Measurements from ENCODE around the gene CBARP.

Gene CBARP, protein sequence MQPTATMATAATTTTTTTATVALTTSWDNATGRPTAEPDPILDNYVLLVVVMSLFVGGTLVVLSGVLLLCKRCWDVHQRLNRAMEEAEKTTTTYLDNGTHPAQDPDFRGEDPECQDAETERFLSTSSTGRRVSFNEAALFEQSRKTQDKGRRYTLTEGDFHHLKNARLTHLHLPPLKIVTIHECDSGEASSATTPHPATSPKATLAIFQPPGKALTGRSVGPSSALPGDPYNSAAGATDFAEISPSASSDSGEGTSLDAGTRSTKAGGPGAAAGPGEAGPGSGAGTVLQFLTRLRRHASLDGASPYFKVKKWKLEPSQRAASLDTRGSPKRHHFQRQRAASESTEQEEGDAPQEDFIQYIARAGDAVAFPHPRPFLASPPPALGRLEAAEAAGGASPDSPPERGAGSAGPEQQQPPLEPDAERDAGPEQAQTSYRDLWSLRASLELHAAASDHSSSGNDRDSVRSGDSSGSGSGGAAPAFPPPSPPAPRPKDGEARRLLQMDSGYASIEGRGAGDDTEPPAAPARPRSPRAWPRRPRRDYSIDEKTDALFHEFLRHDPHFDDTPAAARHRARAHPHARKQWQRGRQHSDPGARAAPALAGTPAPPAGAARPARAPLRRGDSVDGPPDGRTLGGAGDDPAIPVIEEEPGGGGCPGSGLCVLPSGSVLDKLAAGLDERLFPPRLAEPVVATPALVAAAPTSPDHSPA

DNA sequence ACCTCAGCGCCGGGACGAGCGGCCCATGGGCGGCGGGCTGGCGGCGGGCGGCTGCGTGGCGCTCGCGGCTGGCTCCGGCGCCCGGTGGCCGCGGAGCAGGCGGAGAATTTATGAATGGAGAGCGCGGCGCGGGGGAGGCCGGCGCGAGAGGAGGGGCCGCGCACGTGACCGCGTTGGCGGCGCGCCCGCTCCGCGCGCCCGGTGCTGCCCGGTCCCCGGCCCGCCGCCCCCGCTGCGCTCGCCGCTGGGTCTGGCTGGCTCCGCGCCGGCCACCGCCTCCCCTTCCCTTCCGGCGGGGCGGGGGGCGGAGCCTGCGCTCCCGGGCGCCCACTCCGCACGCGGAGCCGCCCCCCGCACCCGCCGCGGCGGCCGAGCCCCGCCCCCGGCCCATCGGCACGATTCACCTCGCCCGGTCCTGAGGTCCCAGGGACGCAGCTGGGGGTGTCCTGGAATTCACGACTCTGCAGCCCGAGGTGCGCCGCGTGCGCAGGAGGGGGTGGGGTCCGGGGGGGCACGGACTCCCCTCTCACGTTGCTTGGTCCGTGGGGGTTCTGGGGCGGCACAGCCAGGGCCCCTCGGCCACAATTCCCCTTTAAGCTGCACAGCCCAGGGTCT lies at the start of gene CBARP:
Gene CBARP (minus strand): TSS at position 252 of the 615 bp plus-strand sequence. CDS start 1,905 bp downstream, outside the sequence.
- DNase-seq = peak; percentile 28 to 54 (median 54)

DNA sequence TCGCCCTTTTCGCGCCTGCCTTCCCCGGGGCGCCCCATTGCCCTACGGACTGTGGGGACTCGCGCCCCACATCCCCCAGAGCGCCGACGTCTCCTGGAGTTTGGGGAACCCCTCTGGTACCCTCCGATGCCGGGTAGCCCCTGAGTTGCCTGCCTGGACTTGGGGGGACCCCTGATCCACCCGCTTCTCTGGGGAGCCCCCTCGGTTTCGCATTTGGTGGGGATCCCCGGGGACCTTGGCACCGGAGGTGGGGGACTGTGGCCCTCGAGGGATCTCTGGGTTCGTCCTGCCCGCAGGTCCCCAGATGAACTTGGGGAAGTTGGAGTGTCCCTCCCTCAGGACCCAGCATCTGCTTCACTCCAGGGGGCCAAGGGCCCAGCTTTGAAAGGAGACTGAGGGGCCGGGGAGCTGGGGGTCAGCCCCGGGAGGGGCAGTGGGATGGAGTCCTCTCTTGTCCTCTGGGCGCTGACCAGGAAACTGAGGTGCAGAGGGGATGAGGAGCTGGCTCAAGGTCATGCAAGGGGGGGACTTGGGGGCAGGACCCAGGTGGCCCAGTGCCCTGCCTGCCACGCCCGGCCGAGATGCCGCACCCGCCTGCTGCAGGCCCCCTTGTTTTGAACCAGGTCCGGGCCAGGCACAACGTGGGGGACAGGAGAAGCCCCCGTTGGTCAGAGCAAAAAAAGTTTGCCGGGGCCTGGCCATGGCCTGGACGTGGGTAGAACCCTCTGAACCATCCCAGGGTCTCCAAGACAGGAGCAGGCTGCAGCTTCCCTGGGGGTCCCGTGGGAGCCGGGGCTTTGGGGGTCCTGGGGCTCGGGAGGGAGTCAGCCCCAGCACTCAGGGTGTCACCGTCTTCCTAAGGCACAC lies 48.9 kb upstream of the CBARP start:
- no peak for DNase-seq

DNA sequence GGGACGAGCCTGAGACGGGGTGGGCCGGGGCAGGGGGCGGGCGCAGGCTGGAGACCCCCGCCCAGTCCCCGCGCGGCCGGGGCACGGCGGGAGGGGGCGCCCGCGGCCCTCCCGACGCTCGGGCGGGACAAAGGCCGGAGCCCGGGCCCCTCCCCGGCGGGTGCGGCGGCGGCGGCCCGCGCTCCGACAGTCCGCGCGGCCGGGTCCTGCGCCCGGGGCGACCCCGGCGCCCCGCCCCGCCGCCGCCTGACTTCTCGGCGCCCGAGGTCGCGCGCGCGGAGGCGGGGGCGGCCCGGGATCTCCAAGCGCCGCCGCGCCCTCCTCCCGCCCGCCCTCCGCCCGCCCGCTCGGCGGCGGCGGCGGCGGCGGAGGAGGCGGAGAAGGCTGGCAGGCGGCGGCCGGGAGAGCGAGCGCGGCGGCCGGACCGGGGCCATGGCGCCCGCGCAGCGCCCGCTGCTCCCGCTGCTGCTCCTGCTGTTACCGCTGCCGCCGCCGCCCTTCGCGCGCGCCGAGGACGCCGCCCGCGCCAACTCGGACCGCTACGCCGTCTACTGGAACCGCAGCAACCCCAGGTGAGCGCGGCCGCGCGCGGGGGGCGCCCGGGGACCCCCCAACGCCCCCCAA lies 48.0 kb upstream of the CBARP start, which contains the start of gene EFNA2:
Gene EFNA2 (plus strand): TSS at position 137 of the 624 bp plus-strand sequence. CDS start 296 bp downstream, at position 433.
- peak in 1 of 3 experiments; percentile 33 for DNase-seq

DNA sequence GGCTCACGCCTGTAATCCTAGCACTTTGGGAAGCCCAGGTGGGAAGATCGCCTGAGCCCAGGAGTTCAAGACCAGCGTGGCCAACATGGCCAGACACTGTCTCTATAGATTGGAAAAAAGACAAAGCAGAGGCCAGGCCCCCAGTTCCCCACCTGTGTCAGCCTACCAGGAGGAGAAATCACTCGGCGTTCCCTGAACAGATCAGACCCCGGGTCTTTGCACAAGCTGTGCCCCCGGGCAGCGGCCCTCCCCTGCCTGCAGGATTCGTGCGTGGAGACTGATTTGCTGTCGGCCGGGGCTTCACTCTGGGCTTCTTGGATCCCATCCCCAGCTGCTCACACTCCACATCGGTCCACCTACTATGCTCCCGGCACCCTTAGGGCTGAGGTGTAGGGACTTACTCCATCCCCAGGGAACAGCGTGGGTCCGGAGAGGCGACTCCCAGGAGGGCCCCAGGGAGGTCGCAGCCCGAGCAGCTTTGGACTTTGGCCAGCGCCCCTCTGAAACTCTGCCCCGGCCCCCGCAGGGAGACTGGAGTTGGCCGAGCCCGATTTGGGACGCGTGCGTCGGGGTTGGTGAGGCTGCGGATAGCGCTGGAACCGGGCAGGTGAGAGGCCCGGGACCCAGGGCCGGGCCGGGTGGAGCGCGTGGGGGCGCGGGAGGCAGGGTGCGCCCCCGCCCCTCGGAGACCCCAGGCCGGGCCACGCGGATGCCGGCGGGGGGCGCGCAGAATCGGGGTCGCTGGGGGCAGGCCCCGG lies 47.4 kb upstream of the CBARP start:
- DNase-seq = no peak

DNA sequence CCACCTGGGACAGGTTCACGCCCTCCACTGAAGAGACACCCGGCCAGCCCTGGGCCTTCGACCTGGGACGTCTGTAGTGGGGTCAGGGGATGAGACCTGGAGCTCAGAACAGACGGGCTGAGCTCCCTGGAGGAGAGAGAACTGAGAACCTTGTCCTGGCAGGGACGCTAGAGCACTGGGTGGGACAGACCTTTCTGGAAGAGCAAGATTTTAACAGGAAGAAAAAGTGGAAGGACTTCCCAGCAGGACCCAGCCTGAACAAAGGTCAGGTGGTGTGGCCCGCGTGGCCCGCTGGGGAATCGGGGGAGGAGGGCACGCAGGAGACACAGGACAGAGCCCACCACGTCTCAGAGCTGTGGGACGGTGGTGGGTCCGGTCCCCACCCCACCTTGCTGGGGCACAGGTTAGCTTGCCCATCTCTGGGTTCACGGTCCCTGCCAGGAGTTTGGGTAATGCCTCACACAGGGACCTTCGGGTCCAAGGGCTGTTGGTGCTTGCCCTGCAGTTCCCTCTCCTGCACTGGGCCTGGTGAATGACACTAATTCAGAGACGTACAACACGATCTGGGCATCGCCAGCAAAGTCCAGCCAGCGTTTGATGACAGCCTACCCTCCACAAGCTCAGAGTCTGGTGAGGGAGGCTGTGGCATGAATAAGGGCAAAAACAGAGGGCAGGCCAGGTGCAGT lies 46.6 kb upstream of the CBARP start:
- DNase-seq = no peak

DNA sequence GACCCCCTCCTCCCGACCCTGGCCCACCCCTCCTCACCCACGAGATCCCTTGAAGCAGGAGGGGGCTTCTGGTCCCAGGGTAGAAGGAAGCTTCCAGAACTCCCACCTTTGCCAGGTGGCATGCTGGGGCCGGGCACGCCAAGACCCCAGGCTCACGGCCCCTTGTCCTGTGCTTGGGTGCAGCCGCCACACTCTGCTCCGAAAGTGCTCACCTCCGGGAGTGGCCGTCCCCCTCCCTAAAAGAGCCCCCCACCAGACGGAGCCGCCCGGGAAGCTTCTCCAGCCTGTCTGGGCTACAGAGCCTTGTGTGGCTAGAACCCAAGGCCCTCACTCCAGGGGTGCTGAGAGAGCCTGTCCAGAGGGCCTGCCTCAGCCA lies 46.1 kb upstream of the CBARP start:
- DNase-seq = no peak

DNA sequence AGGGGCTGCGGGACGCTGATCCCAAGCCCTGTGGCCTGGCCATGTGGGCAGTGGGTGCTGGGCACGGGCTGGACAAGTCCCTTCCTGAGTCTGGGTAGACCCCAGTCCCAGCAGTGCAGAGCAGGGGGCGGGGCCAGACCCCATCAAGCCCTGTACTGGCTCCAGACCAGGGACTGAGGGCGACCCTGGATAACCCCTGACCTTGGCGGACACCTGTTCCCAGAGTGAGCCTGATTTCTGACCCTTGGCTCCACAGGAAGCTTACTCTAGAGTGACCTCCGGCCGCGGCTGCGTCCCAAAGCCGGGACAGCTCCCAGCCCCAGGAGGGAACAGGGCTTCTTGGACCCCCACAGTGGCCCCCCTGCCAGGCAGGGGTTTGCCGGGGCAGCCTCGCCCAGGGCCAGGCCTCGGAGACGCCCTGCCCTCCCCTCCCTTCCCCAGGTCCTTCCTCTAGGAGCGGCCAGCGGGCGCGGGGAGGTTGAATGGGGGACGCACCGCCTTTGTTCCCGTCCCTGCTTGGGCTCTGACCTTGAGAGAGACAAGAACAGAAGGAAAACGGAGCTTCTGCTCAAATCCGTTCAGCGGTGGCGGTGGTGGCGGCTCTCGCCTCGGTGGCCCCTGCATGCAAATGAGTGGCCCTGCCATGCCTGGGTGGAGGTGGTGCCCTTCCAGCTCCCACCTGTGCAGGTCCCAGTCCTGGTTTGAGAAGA lies 45.6 kb upstream of the CBARP start:
- DNase-seq = no peak

DNA sequence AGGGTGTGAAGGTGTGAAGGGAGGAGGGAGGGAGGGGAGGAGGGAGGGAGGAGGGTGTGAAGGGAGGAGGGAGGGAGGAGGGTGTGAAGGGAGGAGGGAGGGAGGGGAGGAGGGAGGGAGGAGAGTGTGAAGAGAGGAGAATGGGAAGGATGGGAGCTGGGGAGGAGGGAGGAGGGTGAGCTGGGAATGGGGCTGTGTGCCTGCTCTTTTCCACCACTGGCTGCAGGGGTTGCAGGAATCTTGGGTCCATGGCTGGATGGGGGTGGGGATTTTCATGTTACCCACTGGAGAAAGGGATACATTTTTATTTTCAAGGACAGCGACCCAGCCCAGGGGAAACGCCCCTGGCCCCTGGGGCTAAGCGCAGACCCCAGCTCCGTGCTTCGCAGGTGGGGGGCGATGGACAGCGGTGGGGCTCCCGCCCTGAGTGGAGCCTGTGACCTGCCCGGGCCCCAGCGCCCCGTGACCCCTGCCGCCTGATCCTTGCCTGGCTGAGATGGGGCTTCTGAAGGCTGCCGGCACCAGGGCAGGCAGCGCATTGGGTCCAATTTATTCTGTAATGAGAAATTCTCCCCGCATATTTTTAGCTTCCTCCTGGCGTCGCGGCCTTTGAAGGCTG lies 44.9 kb upstream of the CBARP start:
- no peak for DNase-seq

DNA sequence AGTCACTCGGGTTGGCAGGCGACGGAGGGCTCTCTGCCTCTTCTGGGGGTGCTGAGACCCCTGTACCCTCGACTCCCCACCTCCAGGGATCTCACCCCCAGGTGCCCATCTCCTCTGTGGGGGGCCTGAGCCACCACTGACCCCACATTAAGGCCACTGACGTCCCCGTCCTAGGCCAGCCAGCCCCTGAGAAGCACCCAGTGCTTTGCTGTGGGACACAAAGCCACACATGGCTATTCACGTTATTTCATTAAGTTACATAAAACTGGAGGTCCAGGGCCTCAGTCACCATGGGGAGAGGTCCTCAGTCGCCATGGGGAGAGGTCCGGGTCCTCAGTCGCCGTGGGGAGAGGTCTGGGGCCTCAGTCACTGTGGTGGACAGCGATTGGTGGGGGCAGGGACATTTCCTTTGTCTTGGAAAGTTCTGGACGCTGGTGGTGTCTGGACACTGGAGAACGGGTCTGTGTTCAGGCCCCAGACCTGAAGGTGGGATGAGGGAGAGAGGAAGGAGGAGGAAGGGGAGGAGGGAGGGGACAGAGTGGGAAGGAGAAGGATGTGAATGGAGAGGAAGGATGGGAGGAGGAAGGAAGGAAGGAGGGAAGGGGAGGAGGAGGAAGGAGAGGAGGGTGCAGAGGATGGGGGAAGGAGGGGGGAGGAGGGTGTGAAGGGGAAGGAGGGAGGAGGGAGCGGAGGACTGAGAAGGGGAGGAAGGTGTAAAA lies 43.9 kb upstream of the CBARP start:
- no peak for DNase-seq

DNA sequence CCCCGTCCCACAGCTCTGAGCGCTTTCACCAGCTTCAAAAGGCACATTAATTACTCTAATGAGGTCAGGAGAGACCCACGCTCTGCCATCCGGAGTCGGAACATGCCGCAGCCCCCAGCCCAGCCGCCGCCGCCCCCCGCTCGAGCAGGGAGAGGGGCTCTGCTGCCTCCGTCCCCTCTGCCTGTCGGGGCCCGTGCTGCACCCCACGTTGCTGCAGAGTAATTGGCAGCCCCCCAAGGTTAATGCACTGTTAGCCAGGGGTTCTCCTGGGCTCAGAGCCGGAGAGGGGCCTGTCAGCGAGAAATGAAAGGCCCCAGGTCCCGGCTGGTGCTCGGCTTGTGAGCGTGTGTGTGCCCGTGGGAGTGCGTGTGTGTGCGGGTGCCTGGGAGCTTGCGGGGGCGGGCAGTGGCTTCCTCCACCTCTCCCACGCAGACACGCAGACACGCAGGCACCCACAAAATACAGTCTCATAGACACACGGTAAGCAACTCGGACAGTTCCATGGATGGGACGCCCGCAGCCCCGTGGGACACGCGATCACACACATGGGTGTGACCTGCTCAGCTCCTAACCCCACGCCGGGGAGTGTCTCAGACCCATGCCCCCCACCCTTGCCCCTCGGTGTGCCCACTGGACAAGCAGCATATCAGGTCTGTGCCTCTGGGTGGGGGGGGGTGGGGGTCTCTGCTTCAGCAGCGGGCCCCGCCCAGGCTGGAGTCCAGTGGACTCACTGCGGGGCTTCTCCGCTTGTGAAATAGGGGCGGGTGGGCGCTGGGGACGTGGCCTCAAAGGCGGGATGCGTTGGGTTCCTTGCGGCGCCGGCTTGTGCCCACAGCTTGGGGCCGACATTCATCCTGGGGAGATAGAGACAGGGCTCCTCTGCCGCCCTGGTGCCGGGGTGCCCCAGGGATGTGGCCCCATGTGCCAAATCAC lies 43.1 kb upstream of the CBARP start:
- no peak for DNase-seq

DNA sequence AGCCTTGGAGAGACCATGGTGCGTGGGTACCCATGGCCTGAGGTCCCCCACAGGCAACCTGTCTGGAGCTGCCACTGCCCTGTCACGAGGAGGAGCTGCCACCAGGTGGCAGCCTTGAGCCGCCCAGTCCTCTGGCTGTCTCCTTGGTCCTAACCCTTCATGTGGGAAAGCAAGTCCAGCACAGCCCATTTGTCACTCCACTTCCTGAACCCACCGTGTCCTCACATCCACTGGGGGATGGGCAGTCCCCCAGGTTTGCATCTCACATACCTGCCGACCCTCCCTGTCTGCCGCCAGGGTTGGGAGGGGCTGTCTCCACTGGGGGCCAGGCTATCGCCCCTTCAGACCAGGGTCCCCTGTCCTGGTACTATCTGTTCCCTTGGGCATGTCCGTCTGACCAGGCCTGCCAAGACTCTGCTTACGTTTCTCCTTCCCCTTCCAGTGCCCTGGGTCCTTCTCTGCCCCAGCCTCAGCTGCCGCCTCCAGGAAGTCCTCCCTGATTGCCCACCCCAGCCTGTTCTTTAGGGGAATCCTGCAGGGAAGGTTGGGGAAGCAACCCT lies 42.1 kb upstream of the CBARP start:
- DNase-seq = peak; percentile 77 to 87 (median 81)

DNA sequence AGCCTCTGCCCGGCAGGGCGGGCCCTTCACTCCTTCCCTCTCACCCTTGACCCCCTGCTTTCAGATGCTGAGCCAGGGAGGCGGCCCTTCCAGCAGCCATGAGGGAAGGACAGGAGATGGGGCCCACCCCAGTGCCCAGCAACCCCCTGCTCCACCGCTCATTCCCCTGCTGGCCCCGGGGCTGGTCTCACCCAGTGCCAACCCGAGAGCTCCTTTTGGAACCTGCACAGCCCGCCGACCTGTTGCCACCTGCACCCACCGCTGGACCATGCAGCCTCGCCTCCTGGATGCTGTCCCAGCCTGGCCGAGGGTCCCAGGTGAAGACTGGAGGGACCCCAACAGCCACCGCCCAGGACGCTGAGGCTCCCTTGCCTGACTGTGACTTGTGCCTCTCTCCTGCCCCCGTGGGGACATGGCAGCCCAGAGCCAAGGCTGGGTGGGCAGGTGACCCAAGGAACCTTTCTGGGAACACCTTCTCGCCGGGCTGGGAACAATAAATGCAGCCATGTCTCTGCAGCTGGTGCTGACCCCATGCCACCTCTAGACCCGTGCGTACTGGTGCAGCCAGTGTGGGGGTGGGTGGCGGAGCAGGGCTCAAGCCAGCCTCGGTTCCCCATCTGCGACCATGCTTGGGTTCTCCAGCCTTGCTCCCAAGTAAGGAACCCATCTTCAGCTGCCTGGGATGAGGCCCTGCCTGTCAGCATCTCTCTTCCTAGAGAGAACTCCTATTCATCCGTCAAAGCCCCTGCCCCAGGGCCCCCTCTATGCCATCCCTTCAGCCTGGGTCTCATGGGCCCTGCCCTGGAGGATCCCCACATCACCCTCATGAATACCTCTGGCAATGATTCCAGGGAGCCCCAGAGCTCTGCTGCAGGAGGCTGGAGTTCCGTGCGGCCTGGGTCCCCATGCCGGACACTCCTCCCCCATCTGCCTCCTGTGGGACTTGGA lies 41.2 kb upstream of the CBARP start:
- DNase-seq = no peak

DNA sequence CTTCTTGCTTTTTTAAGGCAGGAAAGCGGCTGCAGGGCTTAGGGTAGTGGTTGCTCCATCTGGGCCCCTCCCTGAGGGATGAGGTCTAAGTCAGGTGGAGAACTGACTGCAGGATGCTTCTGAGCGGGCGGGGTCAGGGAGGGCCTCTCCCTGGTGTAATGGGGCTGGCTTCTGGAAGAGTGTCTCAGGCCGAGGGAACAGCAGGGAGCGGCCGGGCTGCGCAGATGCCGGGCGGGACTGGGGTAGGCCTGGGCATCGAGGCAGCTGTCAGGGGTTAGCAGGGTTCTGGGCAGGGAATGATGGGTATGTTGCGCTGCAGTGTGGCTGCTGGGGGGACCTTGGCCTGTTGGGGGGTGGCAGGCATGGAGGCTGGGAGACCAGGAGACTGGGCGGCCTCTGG lies 40.3 kb upstream of the CBARP start:
- no peak for DNase-seq

DNA sequence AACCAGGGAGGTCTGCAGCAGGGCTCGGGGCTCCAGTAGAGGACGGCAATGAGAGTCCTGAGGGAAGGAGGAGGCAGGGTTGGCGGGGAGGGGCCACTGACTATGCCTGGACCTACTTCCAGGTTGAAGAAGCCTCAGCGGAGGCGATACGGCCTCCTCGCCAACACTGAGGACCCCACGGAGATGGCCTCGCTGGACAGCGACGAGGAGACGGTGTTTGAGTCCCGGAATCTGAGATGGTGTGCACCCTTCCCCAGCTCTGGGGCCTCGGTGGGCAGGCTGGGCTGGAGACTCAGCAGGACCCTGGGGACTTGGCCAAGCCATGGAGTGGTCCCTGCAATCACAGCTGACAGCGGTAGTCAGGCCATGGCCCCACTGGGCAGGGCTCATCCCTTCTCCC lies 39.3 kb upstream of the CBARP start:
- no peak for DNase-seq

DNA sequence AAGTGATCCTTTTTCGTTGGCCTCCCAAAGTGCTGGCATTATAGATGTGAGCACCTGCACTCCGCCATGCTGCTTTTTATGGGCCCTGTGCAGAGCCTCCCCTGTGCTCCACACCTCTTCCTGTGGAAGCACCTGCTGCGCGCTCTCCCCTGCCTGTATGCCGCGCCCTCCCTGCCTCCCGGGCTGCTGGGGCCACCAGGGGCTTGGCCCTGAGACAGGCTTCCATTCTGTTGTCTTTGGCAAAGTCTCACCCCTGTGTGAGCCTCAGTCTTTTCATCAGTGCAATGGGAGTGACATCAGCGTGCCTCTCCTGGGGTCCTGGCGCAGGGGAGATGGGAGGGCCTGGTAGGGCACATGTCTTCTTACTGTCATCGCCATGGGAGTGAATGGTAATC lies 38.8 kb upstream of the CBARP start:
- DNase-seq = peak; percentile 25 to 67 (median 55)

DNA sequence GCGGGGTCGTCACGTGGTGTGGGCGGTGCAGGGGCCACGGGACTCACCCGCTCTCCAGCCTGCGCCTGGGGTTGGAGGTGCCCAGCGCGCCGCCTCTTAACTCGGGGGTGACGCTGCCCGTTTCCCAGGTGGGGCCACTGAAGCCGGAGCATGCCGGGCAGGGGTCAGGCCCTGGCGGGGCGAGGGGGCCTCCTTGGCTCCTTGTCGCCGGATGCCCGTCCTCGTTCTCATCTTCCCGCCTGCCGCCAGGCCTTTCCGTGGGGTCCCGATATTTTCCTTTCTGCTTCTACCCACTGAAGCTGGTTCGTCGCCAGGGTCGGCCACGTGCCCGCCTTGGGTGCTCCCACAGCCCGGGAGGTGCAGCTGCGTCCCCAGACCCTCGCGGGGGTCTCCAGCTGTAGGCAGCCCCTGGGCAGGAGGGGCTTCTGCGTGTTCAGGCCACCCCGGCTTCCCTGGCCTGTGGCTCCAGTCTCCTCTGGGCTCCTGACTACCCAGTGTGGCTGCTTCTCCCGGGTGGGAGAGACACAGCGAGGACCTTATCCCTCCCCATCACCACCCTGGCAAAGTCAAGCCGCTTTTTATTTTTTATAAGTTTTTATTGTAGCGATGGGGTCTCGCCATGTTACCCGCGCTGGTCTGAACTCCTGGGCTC lies 38.3 kb upstream of the CBARP start:
- DNase-seq = no peak
